GM04504 (cell line): ENCODE measurements around the gene RCBTB1.

Experiments
- DNase-seq: peaks from one replicate; pipeline ENCODE4 v3.0.0-alpha.2; 2012; ENCODE audit warnings: low read depth

The RCBTB1 gene

GRCh38 chr13:49559006-49559405 lies 26.4 kb downstream of the RCBTB1 start:
- DNase-seq = no peak

GRCh38 chr13:49554387-49554786 lies 31.0 kb downstream of the RCBTB1 start:
- no peak for DNase-seq

GRCh38 chr13:49553888-49554287 lies 31.5 kb downstream of the RCBTB1 start:
- DNase-seq = no peak

- DNase-seq = no peak
Observed at GRCh38 chr13:49550942-49551644, 34.3 kb downstream of the RCBTB1 start.

- no peak for DNase-seq
Observed at GRCh38 chr13:49549289-49549688, 36.1 kb downstream of the RCBTB1 start.

GRCh38 chr13:49546561-49546960 lies 38.8 kb downstream of the RCBTB1 start:
- DNase-seq = no peak

- no peak for DNase-seq
Observed at GRCh38 chr13:49545661-49546060, 39.7 kb downstream of the RCBTB1 start.

GRCh38 chr13:49543656-49544055 lies 41.7 kb downstream of the RCBTB1 start:
- DNase-seq = no peak

- no peak for DNase-seq
Observed at GRCh38 chr13:49540552-49540951, 44.8 kb downstream of the RCBTB1 start.

- DNase-seq = no peak
Observed at GRCh38 chr13:49539746-49540145, 45.6 kb downstream of the RCBTB1 start.

GRCh38 chr13:49539313-49539712 lies 46.0 kb downstream of the RCBTB1 start:
- no peak for DNase-seq

- DNase-seq = no peak
Observed at GRCh38 chr13:49538404-49538803, 47.0 kb downstream of the RCBTB1 start.

- no peak for DNase-seq
Observed at GRCh38 chr13:49536144-49536873, 49.0 kb downstream of the RCBTB1 start.

GRCh38 chr13:49533591-49534269 lies 51.6 kb downstream of the RCBTB1 start:
- DNase-seq = no peak

- DNase-seq = no peak
Observed at GRCh38 chr13:49533011-49533410, 52.3 kb downstream of the RCBTB1 start.

GRCh38 chr13:49532593-49532992 lies 52.8 kb downstream of the RCBTB1 start:
- DNase-seq = no peak

- no peak for DNase-seq
Observed at GRCh38 chr13:49530457-49530856, 54.9 kb downstream of the RCBTB1 start.

- no peak for DNase-seq
Observed at GRCh38 chr13:49528161-49528560, 57.2 kb downstream of the RCBTB1 start.

- no peak for DNase-seq
Observed at GRCh38 chr13:49527123-49527522, 58.2 kb downstream of the RCBTB1 start.

- no peak for DNase-seq
Observed at GRCh38 chr13:49524740-49525501, 60.4 kb downstream of the RCBTB1 start.

GRCh38 chr13:49521224-49521623 lies 64.1 kb downstream of the RCBTB1 start:
- DNase-seq = no peak

- no peak for DNase-seq
Observed at GRCh38 chr13:49517461-49517860, 67.9 kb downstream of the RCBTB1 start.
